Psoas muscle (tissue), 8 donors: ENCODE data around the gene C1orf216. TPM values are rescaled to one million over a fixed set of nuclear protein-coding genes. Genes with fewer than 3 reads are reported as not detected.

Source experiments
- ATAC-seq, 4 donors: fragments of 200-7000 bp; cut with Tn5 transposase; one replicate each; pipeline ENCODE4 v1.9.1; 2020; ENCODE audit warnings: moderate library complexity in 3 of 4, mild to moderate bottlenecking in 2 of 4
- DNase-seq, 2 donors: peaks; one replicate each; pipeline ENCODE4 v3.0.0-alpha.2; 2020
- H3K27ac ChIP-seq: fragments of 200-600 bp; one replicate; pipeline ENCODE4 v1.8.0; 2022
- H3K27me3 ChIP-seq, 3 donors: fragments of 200-600 bp in 1 of 3; one replicate each; pipeline versions ENCODE4 v1.6.1 to v1.8.0; 2013 to 2022; ENCODE audit warnings: low read length in 2 of 3, mild to moderate bottlenecking in 2 of 3, moderate library complexity in 1 of 3; ENCODE audit not compliant: insufficient read depth in 3 of 3
- H3K36me3 ChIP-seq, 2 donors: fragments of 200-600 bp in 1 of 2; one replicate each; pipeline versions ENCODE4 v1.6.1 to v1.8.0; 2013 to 2022; ENCODE audit warnings: low read depth in 1 of 2, mild to moderate bottlenecking in 1 of 2, moderate library complexity in 1 of 2; ENCODE audit not compliant: insufficient read depth in 1 of 2
- H3K4me1 ChIP-seq: fragments of 200-600 bp; one replicate; pipeline ENCODE4 v1.8.0; 2022
- H3K4me3 ChIP-seq: fragments of 200-600 bp; one replicate; pipeline ENCODE4 v1.8.0; 2022; ENCODE audit warnings: mild to moderate bottlenecking
- H3K9me3 ChIP-seq: fragments of 200-600 bp; one replicate; pipeline ENCODE4 v1.8.0; 2022
- CTCF ChIP-seq: fragments of 200-600 bp; IDR thresholded peaks from one replicate; pipeline ENCODE4 v1.8.0; 2022; ENCODE audit warnings: antibody characterized with exemption
- WGBS, 3 donors: extraction: QIAGEN DNeasy Blood & Tissue Kit; methylation state at CpG; one replicate each; pipeline versions ENCODE4 v1.1.6 to v1.1.7; 2013; 5-methylcytosine and 5-hydroxymethylcytosine counted together
- intact Hi-C, 2 donors: fragments of 100-400 bp; cut with DNase I; formaldehyde crosslinking; loops; one replicate each; pipeline versions ENCODE4 v1.11.0 to v1.14.2; 2022
- long read RNA-seq, 2 donors: library from polyadenylated mRNA; unstranded; transcript quantifications; one replicate each; pipeline ENCODE4 v2.0.0, GENCODE V29; 2021
- polyA plus RNA-seq, 3 donors: library from polyadenylated mRNA; stranded (reverse); fragments of 200-250 nt; gene quantifications; one replicate each; pipeline ENCODE4 v1.2.3, GENCODE V29; 2013
- total RNA-seq, 4 donors: library from RNA; stranded (reverse); fragmentation: NEBNext Ultra II Directional in 2 of 4; extraction: Animal tissue kit (Norgen Biotek cat#: 25700) in 2 of 4; gene quantifications; one replicate each; pipeline versions ENCODE4 v1.2.1 to v1.2.4, GENCODE V29; 2021 to 2023
- donor health status: healthy with polysubstance abuse.
- donor health status: DM: no; HTN: no; CAD: no; lungs with moderate emphysema.
- donor health status: Bipolar disorder and iron deficiency.
- donor health status: healthy.
- donor health status: DM: yes; HTN: yes; CAD: no.
- donor health status: DM: no; HTN: no; CAD: no.
- donor health status: DM: no; HTN: no; CAD: no.
- donor health status: DM: yes; HTN: yes; CAD: no.

C1orf216 gene
- 10 to 100 TPM; 11.4 to 16.1 (median 14.1) TPM for total RNA-seq
- polyA plus RNA-seq = 10 to 100 TPM in 2 of 3 donors, 1 to 10 TPM in 1; 8.8 to 24.2 (median 21.1) TPM
- long read RNA-seq, donor 1, transcript C1orf216-201 (2 exons, 3,218 nt) = major isoform, 29 of 44 reads
- long read RNA-seq, donor 1, partial matches to known transcripts = 14 of 44 reads
- long read RNA-seq, donor 1, other reads (novel, unspliced or antisense) = 1 of 44 reads
- long read RNA-seq, donor 2, transcript C1orf216-201 (2 exons, 3,218 nt) = major isoform, 64 of 84 reads
- long read RNA-seq, donor 2, partial matches to known transcripts = 20 of 84 reads
- long read RNA-seq, donor 2, other reads (novel, unspliced or antisense) = 0 of 84 reads

- intact Hi-C loops = loop anchor here (2.0 to 10.0 kb wide), 3 partner anchors 74 to 146 kb away; partner anchors contain the start of genes PSMB2 (in 2 of the 2) and TFAP2E (in 1 of the 2)
- 1% methylated on average over 61 to 76 of the region's 76 CpGs for WGBS, 3 donors
- no peaks in the 10 kb centered on the region for H3K9me3 ChIP-seq
- H3K36me3 ChIP-seq = peaks cover 0 to 19% of the 10 kb centered on the region in 2 donors
- no peak for TF ChIP-seq CTCF
- H3K4me3 ChIP-seq = peak within 1 kb of the TSS; percentile 97
- H3K4me1 ChIP-seq = peaks cover 25% of the 10 kb centered on the region
- peak; percentile 80 to 84 for DNase-seq
- peak within 1 kb of the TSS; percentile 86 for H3K27ac ChIP-seq
- no peaks in the 10 kb centered on the region for H3K27me3 ChIP-seq
- peak; percentile 90 to 96 (median 94) for ATAC-seq
Measured at GRCh38 chr1:35718492-35719336, at the start of gene C1orf216. Gene C1orf216, minus strand, starts transcription at chr1:35718884. Its CDS starts 2,563 bp downstream, at chr1:35716321.

- DNase-seq (no peak), ATAC-seq (no peak)
- Histone ChIP-seq H3K27ac (no peak overlapping the region), H3K4me1 (peaks cover 7% of the 10 kb centered on the region), H3K27me3 (peaks cover 0 to 17% (median 0%) of the 10 kb centered on the region in 3 donors), H3K9me3 (no peaks in the 10 kb centered on the region), H3K36me3 (no peaks in the 10 kb centered on the region), H3K4me3 (no peak overlapping the region)
- intact Hi-C loops = no loop called here
- WGBS, 3 donors = 92 to 97% (median 96%) methylated on average over 3 of the region's 3 CpGs
- TF ChIP-seq CTCF = no peak
Measured at GRCh38 chr1:35764283-35764682, 45.6 kb upstream of the C1orf216 start.

GRCh38 chr1:35763201-35763600 lies 44.5 kb upstream of the C1orf216 start:
- no peaks in the 10 kb centered on the region for H3K4me1 ChIP-seq
- ATAC-seq (no peak), DNase-seq (no peak)
- no peak overlapping the region for H3K27ac ChIP-seq
- intact Hi-C loops = no loop called here
- H3K36me3 ChIP-seq = no peaks in the 10 kb centered on the region
- H3K9me3 ChIP-seq = no peaks in the 10 kb centered on the region
- H3K4me3 ChIP-seq = no peak overlapping the region
- H3K27me3 ChIP-seq = peaks cover 0 to 17% (median 0%) of the 10 kb centered on the region in 3 donors
- TF ChIP-seq CTCF = no peak

- 71 to 76% (median 76%) methylated on average over 2 of the region's 2 CpGs for WGBS, 3 donors
Measured at GRCh38 chr1:35762141-35762540, 43.5 kb upstream of the C1orf216 start.

More at GRCh38 chr1:35762141-35762540, 43.5 kb upstream of the C1orf216 start:
- no peak for DNase-seq
- ATAC-seq = no peak
- H3K27ac ChIP-seq = no peak overlapping the region
- intact Hi-C loops = no loop called here
- H3K4me1 ChIP-seq = no peaks in the 10 kb centered on the region
- no peak overlapping the region for H3K4me3 ChIP-seq
- peaks cover 0 to 15% (median 0%) of the 10 kb centered on the region in 3 donors for H3K27me3 ChIP-seq
- H3K36me3 ChIP-seq = no peaks in the 10 kb centered on the region
- no peak for TF ChIP-seq CTCF
- no peaks in the 10 kb centered on the region for H3K9me3 ChIP-seq
